K562 (cell line): Measurements from ENCODE around the gene TARBP1. TPM values are rescaled to one million over a fixed set of nuclear protein-coding genes. Genes with fewer than 3 reads are reported as not detected.
A peak's percentile ranks its signal among the peaks of the same experiment; 100 is the strongest.

Experiments
- ATAC-seq: fragments of 200-7000 bp; cut with Tn5 transposase; 3 replicates; pipeline ENCODE4 v1.9.1; 2020; ENCODE audit warnings: moderate library complexity
- BruUV-seq: library from RNA; stranded (reverse); fragments of 400-500 nt; replicated peaks from 2 replicates; lab custom pipeline; 2021; lab: Mats Ljungman, UMichigan
- CTCF ChIA-PET: fragments of 300-600 bp; formaldehyde crosslinking; extraction: SDS; loops from one replicate; lab custom pipeline; 2021; ENCODE audit warnings: low intra/inter-chr PET ratio; lab: Yijun Ruan, JAX
- POLR2A ChIA-PET: fragments of 300-600, 350-650 bp; sonication (Branson Sonifier 250); formaldehyde crosslinking; extraction: SDS; loops from one replicate; lab custom pipeline; 2021; ENCODE audit warnings: antibody characterized with exemption, inconsistent platforms; lab: Yijun Ruan, JAX
- DNase-seq, 4 experiments: peaks; one replicate each; pipeline versions ENCODE4 v3.0.0 to v3.0.0-alpha.2; 2011 to 2018; ENCODE audit warnings: low spot score in 3 of 4, mixed read lengths in 3 of 4; ENCODE audit errors: extremely low read depth in 1 of 4
- FAIRE-seq: peaks from 2 replicates; lab custom pipeline; 2011; peaks lifted over from hg19 to GRCh38; lab: Jason Lieb, UNC
- H2AFZ ChIP-seq: 2 replicates; pipeline ENCODE4 v1.6.0; 2011; ENCODE audit warnings: low read depth, low read length, control low read depth, inconsistent platforms
- H3K27ac ChIP-seq: fragments of 200-600 bp; 3 replicates; pipeline ENCODE4 v1.8.0; 2011; ENCODE audit warnings: low read depth, mild to moderate bottlenecking, control low read depth, inconsistent platforms, low read length, moderate library complexity, mixed read lengths; ENCODE audit errors: extremely low read depth
- H3K27me3 ChIP-seq, 2 experiments: fragments of 300-600 bp in 1 of 2; 2 replicates in 1 of 2; 3 replicates in 1 of 2; pipeline versions ENCODE4 v1.6.0 to v1.8.0; 2011; ENCODE audit warnings: inconsistent platforms in 2 of 2, low read length in 2 of 2, mild to moderate bottlenecking in 1 of 2, mixed read lengths in 1 of 2, moderate library complexity in 1 of 2; ENCODE audit not compliant: control insufficient read depth in 2 of 2, insufficient read depth in 2 of 2
- H3K36me3 ChIP-seq: fragments of 300-600 bp; 3 replicates; pipeline ENCODE4 v1.8.0; 2011; ENCODE audit warnings: mild to moderate bottlenecking, low read length, inconsistent platforms; ENCODE audit not compliant: control insufficient read depth, insufficient read depth
- H3K4me1 ChIP-seq, 2 experiments: fragments of 200-600 bp in 1 of 2; replicated peaks in 1 of 2; 2 replicates in 1 of 2; 3 replicates in 1 of 2; pipeline versions ENCODE4 v1.5.1 to v1.8.0; 2011; ENCODE audit warnings: inconsistent platforms in 2 of 2, low read length in 2 of 2, mild to moderate bottlenecking in 1 of 2, mixed read lengths in 1 of 2, moderate library complexity in 1 of 2; ENCODE audit not compliant: control insufficient read depth in 2 of 2, insufficient read depth in 2 of 2
- H3K4me2 ChIP-seq: 2 replicates; pipeline ENCODE4 v1.6.1; 2011; ENCODE audit warnings: low read length, control low read depth, inconsistent platforms, mixed read lengths; ENCODE audit not compliant: insufficient read depth
- H3K4me3 ChIP-seq: fragments of 200-600 bp; sonication (generic), shearing (Covaris generic); 2 replicates; pipeline ENCODE4 v1.5.1; 2016; ENCODE audit warnings: control low read depth, inconsistent platforms
- H3K79me2 ChIP-seq: fragments of 200-600 bp; 3 replicates; pipeline ENCODE4 v1.8.0; 2011; ENCODE audit warnings: low read length, inconsistent platforms; ENCODE audit not compliant: control insufficient read depth, insufficient read depth
- H3K9ac ChIP-seq, 2 experiments: 2 replicates each; pipeline versions ENCODE4 v1.6.0 to v1.6.1; 2011; ENCODE audit warnings: low read depth in 2 of 2, low read length in 2 of 2, control low read depth in 1 of 2, inconsistent platforms in 1 of 2, mild to moderate bottlenecking in 1 of 2, mixed read lengths in 1 of 2; ENCODE audit not compliant: insufficient read depth in 1 of 2
- H3K9me1 ChIP-seq: one replicate; pipeline ENCODE4 v1.6.0; 2011; ENCODE audit warnings: inconsistent platforms, mild to moderate bottlenecking, low read length, moderate library complexity; ENCODE audit not compliant: control insufficient read depth, insufficient read depth
- H3K9me3 ChIP-seq: replicated peaks from 2 replicates; pipeline ENCODE4 v1.5.1; 2011; ENCODE audit warnings: low read depth, low read length, inconsistent platforms; ENCODE audit not compliant: control insufficient read depth, insufficient read depth
- H4K20me1 ChIP-seq: replicated peaks from 2 replicates; pipeline ENCODE4 v1.6.1; 2011; ENCODE audit warnings: low read length, inconsistent platforms, mixed read lengths; ENCODE audit not compliant: control insufficient read depth, insufficient read depth
- ATF2 ChIP-seq: sonication (generic); formaldehyde crosslinking; IDR thresholded peaks from 2 replicates; pipeline ENCODE4 v1.8.1; 2022; ENCODE audit warnings: missing genetic modification reagents
- CSDE1 ChIP-seq, 2 experiments: fragments of 450-650 bp; IDR thresholded peaks; 2 replicates each; pipeline ENCODE4 v1.6.1; 2016; ENCODE audit warnings: mild to moderate bottlenecking in 1 of 2
- HOXB6 ChIP-seq: fragments of 250-450 bp; sonication (Bioruptor Pico); IDR thresholded peaks from 2 replicates; pipeline ENCODE4 v1.5.1; 2022; ENCODE audit warnings: mild to moderate bottlenecking, borderline replicate concordance
- KLF13 ChIP-seq: fragments of 450-650 bp; IDR thresholded peaks from 2 replicates; pipeline ENCODE4 v1.6.1; 2016; ENCODE audit warnings: missing genetic modification characterization, low read depth, mild to moderate bottlenecking, missing compliant biosample characterization, moderate library complexity, borderline replicate concordance
- XRCC3 ChIP-seq: fragments of 450-650 bp; IDR thresholded peaks from 2 replicates; pipeline ENCODE4 v1.6.1; 2017; ENCODE audit warnings: mild to moderate bottlenecking, moderate library complexity
- ZFP1 ChIP-seq: fragments of 450-650 bp; formaldehyde crosslinking; IDR thresholded peaks from 2 replicates; pipeline ENCODE4 v1.4.0; 2020; ENCODE audit warnings: mild to moderate bottlenecking, mixed read lengths
- ZNF134 ChIP-seq: fragments of 250-450 bp; sonication (Bioruptor Pico); conservative IDR thresholded peaks from 2 replicates; pipeline ENCODE4 v1.4.0; 2020
- WGBS: fragments of 100-300 bp; shearing (Covaris generic); methylation state at CpG from one replicate; pipeline ENCODE4 v1.1.6; 2016; ENCODE audit warnings: low coverage, mixed read lengths; ENCODE audit not compliant: insufficient coverage; ENCODE audit errors: missing lambda C conversion rate; 5-methylcytosine and 5-hydroxymethylcytosine counted together
- in situ Hi-C: fragments of 300-500 bp; cut with MboI; formaldehyde crosslinking; loops from 4 replicates; pipeline ENCODE4 v1.15.0; 2018; ENCODE audit warnings: inconsistent platforms, mixed read lengths
- intact Hi-C: fragments of 100-400 bp; cut with micrococcal nuclease; formaldehyde crosslinking; loops from 2 replicates; pipeline ENCODE4 v1.14.2; 2022
- polyA plus RNA-seq, 8 experiments: library from polyadenylated mRNA; depleted of rRNA in 4 of 8; stranded (reverse) in 5 of 8; unstranded in 3 of 8; fragments of >200 nt; fragmentation: Nextera tagmentation in 2 of 8; fragmentation: Illumina TruSeq in 1 of 8; extraction: Ambion mirVana in 2 of 8; extraction: Trizol in 1 of 8; gene quantifications; 2 replicates each; pipeline versions ENCODE4 v1.2.1 to v1.2.3, GENCODE V29; 2011 to 2014; ENCODE audit warnings: inconsistent platforms in 1 of 8, missing spikeins in 1 of 8
- total RNA-seq, 7 experiments: library from RNA; depleted of rRNA in 6 of 7; stranded (reverse); fragments of >200 nt in 6 of 7; fragmentation: Illumina TruSeq in 2 of 7; extraction: Trizol in 2 of 7; gene quantifications; 2 replicates each; pipeline versions ENCODE4 v1.2.1 to v1.2.3, GENCODE V29; 2011 to 2021; ENCODE audit warnings: low replicate concordance in 1 of 7

Gene TARBP1
- total and polyA plus RNA-seq, 9 of the 15 experiments (the other 6 are each of a cell fraction or from before 2014, with no cell fraction given): 8.8 to 48.0 (median 22.9) TPM

DNA sequence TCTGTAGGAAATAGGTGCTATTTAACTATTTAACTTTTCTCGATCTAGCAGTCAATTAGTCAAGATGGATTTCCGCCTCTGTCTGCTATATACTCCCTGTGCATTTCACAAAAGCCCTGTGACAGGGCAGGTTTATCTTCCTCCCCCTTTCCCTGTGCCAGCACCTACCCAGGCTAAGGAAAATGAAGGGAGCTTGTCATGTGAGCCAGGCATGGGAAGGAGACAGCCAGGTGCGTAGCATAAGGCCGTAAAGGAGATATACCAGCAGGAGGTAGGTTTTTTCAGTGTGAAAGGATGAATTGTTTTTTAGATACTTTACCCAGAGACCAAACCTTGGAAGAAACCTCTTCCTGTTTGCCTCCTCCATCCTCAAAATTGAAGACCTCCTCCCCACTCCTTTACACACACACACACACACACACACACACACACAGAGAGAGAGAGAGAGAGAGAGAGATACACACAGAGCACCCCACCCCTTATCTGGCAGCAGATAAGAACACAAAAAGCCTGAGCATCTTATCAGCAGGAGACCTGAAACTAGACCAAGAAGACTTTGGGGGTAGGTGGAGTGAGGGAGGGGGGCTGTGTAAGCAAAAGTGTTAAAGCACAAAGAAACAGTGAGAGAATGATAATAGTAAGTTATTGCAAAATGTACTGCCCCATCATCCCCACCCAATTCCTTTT lies 12.0 kb upstream of the TARBP1 start (continued):
- TF ChIP-seq KLF13 (tag) (no peak), ZFP1 (CRISPR knock-in tag) (peak; percentile 61), XRCC3 (no peak), CSDE1 (IDR thresholded peaks at IDR 0.05) (0 out of 4 replicates have a peak, but pooled peaks of 1 of the 2 experiments have one; percentile 42), HOXB6 (CRISPR knock-in tag) (no peak)
- TF ChIP-seq, all 486 proteins: peak for 176

DNA sequence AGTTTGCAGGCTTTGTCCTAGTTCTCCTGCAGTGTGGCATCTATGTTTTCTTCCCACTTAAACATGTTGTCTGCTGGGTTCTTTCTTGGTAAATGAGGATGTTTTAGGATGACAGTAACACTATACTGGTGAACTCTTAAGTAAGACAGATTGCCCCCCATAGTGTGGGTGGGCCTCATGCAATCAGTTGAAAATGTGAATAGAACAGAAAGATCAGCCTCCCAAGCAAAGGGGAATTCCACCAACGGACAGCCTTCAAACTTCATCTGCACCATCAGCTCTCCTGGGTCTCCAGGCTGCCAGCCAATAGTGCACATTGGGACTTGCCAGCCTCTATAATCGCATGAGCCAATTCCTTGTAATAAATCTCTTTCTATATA lies 10.7 kb upstream of the TARBP1 start:
- FAIRE-seq: no peak
- H3K4me1 ChIP-seq: peaks cover 0 to 24% of the 10 kb centered on the region in 2 experiments; a peak in 3 of 5 replicates
- no peaks in the 10 kb centered on the region for H4K20me1 ChIP-seq
- no peak for TF ChIP-seq ATF2
- peak; percentile 80; the same call in 1 of the 2 replicates for TF ChIP-seq ZNF134 (CRISPR knock-in tag)
- TF ChIP-seq, all 486 proteins: peak for 1
- Histone ChIP-seq H3K9me3 (no peaks in the 10 kb centered on the region), H2AFZ (no peak overlapping the region), H3K4me2 (no peak overlapping the region), H3K27me3 (no peaks in the 10 kb centered on the region), H3K9ac (no peak overlapping the region), H3K9me1 (no peaks in the 10 kb centered on the region), H3K27ac (no peak overlapping the region), H3K4me3 (no peak overlapping the region), H3K36me3 (no peaks in the 10 kb centered on the region), H3K79me2 (no peaks in the 10 kb centered on the region)
- CTCF ChIA-PET: no interaction called here
- no peak for DNase-seq
- intact Hi-C loops (loop anchor here (10.0 kb wide), 1 partner anchor 925 kb away; no protein-coding TSS in a partner anchor), in situ Hi-C loops (loop anchor here (10.0 kb wide), 2 partner anchors 245 to 385 kb away; no protein-coding TSS in a partner anchor)
- POLR2A ChIA-PET: no interaction called here
- no peak for ATAC-seq
- BruUV-seq: no TSS peak
- 65% methylated on average over 2 of the region's 2 CpGs for WGBS
